SK-N-MC (cell line): ENCODE data around the gene TBC1D21.

Experiments used
- EZH2 ChIP-seq: fragments of 200-600 bp; sonication (generic); IDR thresholded peaks from one replicate; pipeline ENCODE4 v1.6.1; 2017; ENCODE audit warnings: antibody characterized with exemption
- FOXP2 ChIP-seq: optimal IDR thresholded peaks from 2 replicates; pipeline ENCODE3; 2011; ENCODE audit warnings: mild to moderate bottlenecking, moderate library complexity; ENCODE audit not compliant: insufficient read depth; ENCODE audit errors: extremely low read length, control extremely low read depth
- POLR2AphosphoS5 ChIP-seq: IDR thresholded peaks from 2 replicates; pipeline ENCODE4 v1.6.1; 2012; ENCODE audit warnings: mild to moderate bottlenecking, low read depth, low read length, borderline replicate concordance

GRCh38 chr15:73922186-73923151 is 49.1 kb downstream of the TBC1D21 start:
- TF ChIP-seq POLR2AphosphoS5 (no peak), EZH2 (no peak), FOXP2 (no peak)
